ENCODE results near the gene CHST11.

DNA sequence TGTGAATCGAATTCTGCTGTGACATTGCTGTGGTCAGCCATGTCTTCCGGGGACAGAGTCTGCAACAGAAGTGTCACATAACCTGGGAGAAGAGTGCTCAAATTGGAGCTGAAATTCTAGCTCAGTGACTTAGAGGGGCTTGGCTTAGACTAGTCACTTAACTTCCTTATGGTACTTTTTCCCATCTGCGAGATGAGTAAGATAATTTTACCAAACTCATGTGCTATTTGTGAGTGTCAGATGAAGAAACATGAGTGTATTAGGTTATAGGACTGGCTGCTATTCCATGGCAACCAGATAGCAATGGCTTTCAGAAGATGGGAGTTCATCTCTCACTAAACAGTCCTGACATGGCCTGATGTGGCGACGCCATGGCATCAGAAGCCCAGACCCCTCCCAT, 104.1 kb downstream of the CHST11 start:
- no peak for TF ChIP-seq GABPA (IDR thresholded peaks at IDR 0.05 in 1 of 2, conservative IDR thresholded peaks at IDR 0.05 in 1 of 2)
- TF ChIP-seq, protein P1, sequence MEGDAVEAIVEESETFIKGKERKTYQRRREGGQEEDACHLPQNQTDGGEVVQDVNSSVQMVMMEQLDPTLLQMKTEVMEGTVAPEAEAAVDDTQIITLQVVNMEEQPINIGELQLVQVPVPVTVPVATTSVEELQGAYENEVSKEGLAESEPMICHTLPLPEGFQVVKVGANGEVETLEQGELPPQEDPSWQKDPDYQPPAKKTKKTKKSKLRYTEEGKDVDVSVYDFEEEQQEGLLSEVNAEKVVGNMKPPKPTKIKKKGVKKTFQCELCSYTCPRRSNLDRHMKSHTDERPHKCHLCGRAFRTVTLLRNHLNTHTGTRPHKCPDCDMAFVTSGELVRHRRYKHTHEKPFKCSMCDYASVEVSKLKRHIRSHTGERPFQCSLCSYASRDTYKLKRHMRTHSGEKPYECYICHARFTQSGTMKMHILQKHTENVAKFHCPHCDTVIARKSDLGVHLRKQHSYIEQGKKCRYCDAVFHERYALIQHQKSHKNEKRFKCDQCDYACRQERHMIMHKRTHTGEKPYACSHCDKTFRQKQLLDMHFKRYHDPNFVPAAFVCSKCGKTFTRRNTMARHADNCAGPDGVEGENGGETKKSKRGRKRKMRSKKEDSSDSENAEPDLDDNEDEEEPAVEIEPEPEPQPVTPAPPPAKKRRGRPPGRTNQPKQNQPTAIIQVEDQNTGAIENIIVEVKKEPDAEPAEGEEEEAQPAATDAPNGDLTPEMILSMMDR (IDR thresholded peaks at IDR 0.05; ENCODE audit: low read depth, low read length, missing input control): no peak
- TF ChIP-seq, protein P2, sequence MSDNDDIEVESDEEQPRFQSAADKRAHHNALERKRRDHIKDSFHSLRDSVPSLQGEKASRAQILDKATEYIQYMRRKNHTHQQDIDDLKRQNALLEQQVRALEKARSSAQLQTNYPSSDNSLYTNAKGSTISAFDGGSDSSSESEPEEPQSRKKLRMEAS (IDR thresholded peaks at IDR 0.05): no peak
- no peak for TF ChIP-seq YY1 (IDR thresholded peaks at IDR 0.05)

All from liver (tissue), 3 donors.